ENCODE measurements around the gene CYP1A2.

The CYP1A2 gene

GRCh38 chr15:74799856-74800558 is 51.4 kb downstream of the CYP1A2 start:
- H3K4me3 ChIP-seq (replicated peaks; ENCODE audit: low read depth, low read length): no peak overlapping the region
- peak; percentile 58 for DNase-seq (ENCODE audit: low read depth)
- peak; percentile 92 for TF ChIP-seq CTCF (IDR thresholded peaks at IDR 0.05; ENCODE audit: low read length, missing control alignments)

GRCh38 chr15:74800559-74801094 is 52.0 kb downstream of the CYP1A2 start:
- no peak overlapping the region for H3K4me3 ChIP-seq (replicated peaks; ENCODE audit: low read depth, low read length)
- no peak for DNase-seq (ENCODE audit: low read depth)
- no peak for TF ChIP-seq CTCF (IDR thresholded peaks at IDR 0.05; ENCODE audit: low read length, missing control alignments)

GRCh38 chr15:74801311-74801997 is 52.8 kb downstream of the CYP1A2 start:
- no peak overlapping the region for H3K4me3 ChIP-seq (replicated peaks; ENCODE audit: low read depth, low read length)
- no peak for TF ChIP-seq CTCF (IDR thresholded peaks at IDR 0.05; ENCODE audit: low read length, missing control alignments)
- no peak for DNase-seq (ENCODE audit: low read depth)

- TF ChIP-seq CTCF (IDR thresholded peaks at IDR 0.05; ENCODE audit: low read length, missing control alignments): no peak
- no peak for DNase-seq (ENCODE audit: low read depth)
- H3K4me3 ChIP-seq (replicated peaks; ENCODE audit: low read depth, low read length): no peak overlapping the region
Measured at GRCh38 chr15:74802290-74802689, 53.6 kb downstream of the CYP1A2 start.

- no peak overlapping the region for H3K4me3 ChIP-seq (replicated peaks; ENCODE audit: low read depth, low read length)
- DNase-seq (ENCODE audit: low read depth): no peak
- TF ChIP-seq CTCF (IDR thresholded peaks at IDR 0.05; ENCODE audit: low read length, missing control alignments): no peak
Measured at GRCh38 chr15:74802862-74803447, 54.3 kb downstream of the CYP1A2 start.

GRCh38 chr15:74804935-74805334 is 56.3 kb downstream of the CYP1A2 start:
- DNase-seq (ENCODE audit: low read depth): no peak
- no peak for TF ChIP-seq CTCF (IDR thresholded peaks at IDR 0.05; ENCODE audit: low read length, missing control alignments)
- no peak overlapping the region for H3K4me3 ChIP-seq (replicated peaks; ENCODE audit: low read depth, low read length)
